Measurements from ENCODE around the gene ISLR2.
A peak's percentile ranks its signal among the peaks of the same experiment; 100 is the strongest.

Gene ISLR2

GRCh38 chr15:74127255-74127953, 3.0 kb upstream of the ISLR2 start (continued):
- no peak; the same call in 1 of the 2 replicates for TF ChIP-seq ZNF518A (tag by site-specific recombination; conservative IDR thresholded peaks at IDR 0.05; ENCODE audit: low read depth)
- no peak for TF ChIP-seq MEIS1 (CRISPR knock-in tag; IDR thresholded peaks at IDR 0.05; ENCODE audit: borderline replicate concordance)
- TF ChIP-seq ZNF513 (tag by site-specific recombination; IDR thresholded peaks at IDR 0.05), result no peak
- TF ChIP-seq ZNF701 (tag by site-specific recombination; IDR thresholded peaks at IDR 0.05), result no peak
- no peak for TF ChIP-seq ZFP41 (tag by site-specific recombination; IDR thresholded peaks at IDR 0.05; ENCODE audit: borderline replicate concordance)
- TF ChIP-seq ZNF658 (tag by site-specific recombination; IDR thresholded peaks at IDR 0.05), result no peak
- TF ChIP-seq ZNF529 (tag by site-specific recombination; IDR thresholded peaks at IDR 0.05; ENCODE audit: insufficient replicate concordance), result no peak
- TF ChIP-seq ZIC2 (tag by site-specific recombination; IDR thresholded peaks at IDR 0.05), result peak; percentile 70
- no peak for TF ChIP-seq ZNF274 (IDR thresholded peaks at IDR 0.05; ENCODE audit: low read length)
- TF ChIP-seq ZNF274 (tag by site-specific recombination; IDR thresholded peaks at IDR 0.05; ENCODE audit: borderline replicate concordance), result no peak
- TF ChIP-seq MZF1 (tag by site-specific recombination; IDR thresholded peaks at IDR 0.05; ENCODE audit: borderline replicate concordance), result 0 out of 2 replicates have a peak, but pooled peaks have one; percentile 32
- no peak for TF ChIP-seq TRIM28 (IDR thresholded peaks at IDR 0.05; ENCODE audit: borderline replicate concordance, low read length)
- TF ChIP-seq ZNF2 (tag by site-specific recombination; IDR thresholded peaks at IDR 0.05), result peak; percentile 84
- TF ChIP-seq YY1 (tag by site-specific recombination; IDR thresholded peaks at IDR 0.05), result peak; percentile 43; the same call in 1 of the 2 replicates
- TF ChIP-seq ZNF548 (tag by site-specific recombination; IDR thresholded peaks at IDR 0.05), result peak; percentile 98

GRCh38 chr15:74127954-74128784, 2.2 kb upstream of the ISLR2 start:
- peak overlapping the region; percentile 1; the same call in 1 of the 2 replicates for H3K27ac ChIP-seq (ENCODE audit: extremely low read depth, low read depth, low read length)
- TF ChIP-seq ZNF311 (tag by site-specific recombination; IDR thresholded peaks at IDR 0.05; ENCODE audit: borderline replicate concordance) (no peak), TCF7L2 (IDR thresholded peaks at IDR 0.05; ENCODE audit: borderline replicate concordance, low read depth, low read length) (peak; percentile 66; the same call in 1 of the 2 replicates), ZFHX2 (tag by site-specific recombination; conservative IDR thresholded peaks at IDR 0.05) (0 out of 2 replicates have a peak, but pooled peaks have one; percentile 21), BCL11B (tag by site-specific recombination; IDR thresholded peaks at IDR 0.05; ENCODE audit: low read depth) (no peak), ZNF692 (tag by site-specific recombination; IDR thresholded peaks at IDR 0.05) (peak; percentile 19; the same call in 1 of the 2 replicates), YY2 (tag by site-specific recombination; IDR thresholded peaks at IDR 0.05) (no peak), ZNF184 (tag by site-specific recombination; IDR thresholded peaks at IDR 0.05) (0 out of 2 replicates have a peak, but pooled peaks have one; percentile 9), PATZ1 (tag by site-specific recombination; IDR thresholded peaks at IDR 0.05) (no peak; the same call in 1 of the 2 replicates), ZNF596 (tag by site-specific recombination; IDR thresholded peaks at IDR 0.05) (no peak), FEZF1 (tag by site-specific recombination; IDR thresholded peaks at IDR 0.05) (no peak)

More at GRCh38 chr15:74127954-74128784, 2.2 kb upstream of the ISLR2 start:
- CTCF ChIA-PET, result interaction anchor here (0.6 to 6.3 kb wide), 28 partner anchors 8 to 240 kb away, joined by 3 to 100 read pairs (median 4); partner anchors contain the start of genes CYP11A1 and STRA6
- peaks cover 14% of the 10 kb centered on the region for H3K4me1 ChIP-seq (ENCODE audit: control insufficient read depth, insufficient read depth, low read length)
- H3K4me3 ChIP-seq (ENCODE audit: low read depth, low read length), result peak overlapping the region; percentile 25
- POLR2A ChIA-PET, result interaction anchor here (0.6 to 2.2 kb wide), 8 partner anchors 56 to 238 kb away, joined by 3 to 6 read pairs (median 4); partner anchors contain the start of gene STRA6
- H3K9me3 ChIP-seq (ENCODE audit: control insufficient read depth, insufficient read depth, low read depth, low read length), result no peaks in the 10 kb centered on the region
- H3K36me3 ChIP-seq (ENCODE audit: control insufficient read depth in 2 of 2, insufficient read depth in 1 of 2, low read length in 2 of 2), result no peaks in the 10 kb centered on the region

All from HEK293 (cell line).